ENCODE data around the gene SGIP1. TPM values are rescaled to one million over a fixed set of nuclear protein-coding genes. Genes with fewer than 3 reads are reported as not detected.
A peak's percentile ranks its signal among the peaks of the same experiment; 100 is the strongest.

SGIP1 gene
- total and polyA plus RNA-seq, 2 donors (not counting 3 experiments of a cell fraction or from before 2014, with no cell fraction given), result 30.9 to 68.9 TPM

- intact Hi-C loops (cut with micrococcal nuclease), result loop anchor here (1.0 to 2.0 kb wide), 5 partner anchors 16 to 202 kb away; no protein-coding TSS in a partner anchor
- H3K27me3 ChIP-seq (ENCODE audit: control insufficient read depth in 2 of 2, insufficient read depth in 2 of 2, low read length in 2 of 2), result no peaks in the 10 kb centered on the region
- H3K4me3 ChIP-seq (replicated peaks in 1 of 3; ENCODE audit: insufficient read depth in 1 of 3, low read depth in 1 of 3, low read length in 3 of 3), result no peak overlapping the region
- H3K9me1 ChIP-seq (replicated peaks; ENCODE audit: control insufficient read depth, extremely low read depth, insufficient read depth, low read length), result no peaks in the 10 kb centered on the region
- ChIA-PET POLR2A (interaction anchor here (1.3 kb wide), 1 partner anchor 21 kb away, joined by 3 read pairs; no protein-coding TSS in a partner anchor), CTCF (interaction anchor here (0.6 to 2.6 kb wide), 4 partner anchors 9 to 198 kb away, joined by 3 to 11 read pairs (median 6); no protein-coding TSS in a partner anchor)
- no peaks in the 10 kb centered on the region for H3K9me3 ChIP-seq (replicated peaks; ENCODE audit: control insufficient read depth, insufficient read depth, low read length)
- H3K79me2 ChIP-seq (ENCODE audit: control insufficient read depth, insufficient read depth, low read length), result no peaks in the 10 kb centered on the region
- H3K4me1 ChIP-seq (ENCODE audit: control insufficient read depth, extremely low read depth, insufficient read depth, low read length), result peaks cover 29% of the 10 kb centered on the region
- no peaks in the 10 kb centered on the region for H4K20me1 ChIP-seq (replicated peaks; ENCODE audit: control insufficient read depth, extremely low read depth, insufficient read depth, low read length)
- dilution Hi-C loops (cut with MboI; ENCODE audit: extremely low pct_ligation_motif_present, low sequenced_read_pairs), result loop anchor here (25.0 kb wide), 1 partner anchor 190 kb away; no protein-coding TSS in a partner anchor
- FAIRE-seq (no peak), DNase-seq (ENCODE audit: low read depth, low spot score) (no peak)
- H3K4me2 ChIP-seq (ENCODE audit: insufficient read depth, low read length), result no peak overlapping the region
- peak overlapping the region; percentile 81 for H3K27ac ChIP-seq (ENCODE audit: insufficient read depth, low read depth, low read length)
- peak overlapping the region; percentile 46 for H3K9ac ChIP-seq (replicated peaks; ENCODE audit: extremely low read depth, insufficient read depth, low read length)
- no peak overlapping the region for H2AFZ ChIP-seq (ENCODE audit: low read depth, low read length)
- no TSS peak for BruUV-seq (replicated peaks)
- TF ChIP-seq MAX (IDR thresholded peaks at IDR 0.05; ENCODE audit: insufficient read depth, insufficient read length), result no peak
- TF ChIP-seq FOS (IDR thresholded peaks at IDR 0.05; ENCODE audit: borderline replicate concordance, insufficient read depth, low read length), result no peak
- no peak for TF ChIP-seq MYC (IDR thresholded peaks at IDR 0.05; ENCODE audit: low read depth, low read length)
- no peaks in the 10 kb centered on the region for H3K36me3 ChIP-seq (ENCODE audit: control insufficient read depth in 2 of 2, extremely low read depth in 1 of 2, insufficient read depth in 2 of 2, low read length in 2 of 2)
These were observed 7.0 kb upstream of the SGIP1 start for GRCh38 chr1:66526991-66527390.

- Histone ChIP-seq H3K9me3 (replicated peaks; ENCODE audit: control insufficient read depth, insufficient read depth, low read length) (no peaks in the 10 kb centered on the region), H3K4me3 (replicated peaks in 1 of 3; ENCODE audit: insufficient read depth in 1 of 3, low read depth in 1 of 3, low read length in 3 of 3) (no peak overlapping the region), H3K27me3 (ENCODE audit: control insufficient read depth in 2 of 2, insufficient read depth in 2 of 2, low read length in 2 of 2) (no peaks in the 10 kb centered on the region), H3K9me1 (replicated peaks; ENCODE audit: control insufficient read depth, extremely low read depth, insufficient read depth, low read length) (no peaks in the 10 kb centered on the region), H4K20me1 (replicated peaks; ENCODE audit: control insufficient read depth, extremely low read depth, insufficient read depth, low read length) (no peaks in the 10 kb centered on the region), H3K36me3 (ENCODE audit: control insufficient read depth in 2 of 2, extremely low read depth in 1 of 2, insufficient read depth in 2 of 2, low read length in 2 of 2) (no peaks in the 10 kb centered on the region), H3K27ac (ENCODE audit: insufficient read depth, low read depth, low read length) (peak overlapping the region; percentile 81), H3K79me2 (ENCODE audit: control insufficient read depth, insufficient read depth, low read length) (no peaks in the 10 kb centered on the region), H3K4me2 (ENCODE audit: insufficient read depth, low read length) (peak overlapping the region; percentile 12), H2AFZ (ENCODE audit: low read depth, low read length) (no peak overlapping the region), H3K9ac (replicated peaks; ENCODE audit: extremely low read depth, insufficient read depth, low read length) (peak overlapping the region; percentile 46), H3K4me1 (ENCODE audit: control insufficient read depth, extremely low read depth, insufficient read depth, low read length) (peaks cover 35% of the 10 kb centered on the region)
- DNase-seq (ENCODE audit: low read depth, low spot score), result peak; percentile 91
- peak; percentile 77 for TF ChIP-seq POLR2AphosphoS5 (IDR thresholded peaks at IDR 0.05; ENCODE audit: insufficient read depth, low read depth, low read length)
- no peak for TF ChIP-seq MYC (IDR thresholded peaks at IDR 0.05; ENCODE audit: low read depth, low read length)
- no peak for TF ChIP-seq EZH2 (IDR thresholded peaks at IDR 0.05; ENCODE audit: borderline replicate concordance, low read depth, low read length, severe bottlenecking)
- peak; percentile 81 for TF ChIP-seq JUN (IDR thresholded peaks at IDR 0.05; ENCODE audit: borderline replicate concordance, insufficient read depth, insufficient read length, low read depth)
- TF ChIP-seq FOS (IDR thresholded peaks at IDR 0.05; ENCODE audit: borderline replicate concordance, insufficient read depth, low read length), result peak; percentile 75
- TF ChIP-seq CTCF (IDR thresholded peaks at IDR 0.05; ENCODE audit: extremely low read depth in 1 of 2, insufficient read depth in 1 of 2, low read depth in 1 of 2, low read length in 2 of 2), result no peak
- peak; percentile 47 for TF ChIP-seq POLR2A (IDR thresholded peaks at IDR 0.05; ENCODE audit: low read depth, low read length)
- TF ChIP-seq GATA2 (IDR thresholded peaks at IDR 0.05; ENCODE audit: insufficient read depth, insufficient read length, low read depth, low read length), result peak; percentile 80
- no peak for TF ChIP-seq MAX (IDR thresholded peaks at IDR 0.05; ENCODE audit: insufficient read depth, insufficient read length)
- CTCF ChIA-PET, result interaction anchor here (0.6 to 2.6 kb wide), 6 partner anchors 8 to 201 kb away, joined by 3 to 11 read pairs (median 4); no protein-coding TSS in a partner anchor
- FAIRE-seq, result peak; percentile 87
- dilution Hi-C loops (cut with MboI; ENCODE audit: extremely low pct_ligation_motif_present, low sequenced_read_pairs), result loop anchor here (25.0 kb wide), 1 partner anchor 190 kb away; no protein-coding TSS in a partner anchor
- intact Hi-C loops (cut with micrococcal nuclease), result loop anchor here (1.0 to 2.0 kb wide), 5 partner anchors 15 to 202 kb away; no protein-coding TSS in a partner anchor
- BruUV-seq (replicated peaks), result no TSS peak
- POLR2A ChIA-PET, result interaction anchor here (1.3 kb wide), 1 partner anchor 22 kb away, joined by 3 read pairs; no protein-coding TSS in a partner anchor
These were observed 6.3 kb upstream of the SGIP1 start for GRCh38 chr1:66527686-66528085.
